Measurements from ENCODE around the gene DOK3.

DNA sequence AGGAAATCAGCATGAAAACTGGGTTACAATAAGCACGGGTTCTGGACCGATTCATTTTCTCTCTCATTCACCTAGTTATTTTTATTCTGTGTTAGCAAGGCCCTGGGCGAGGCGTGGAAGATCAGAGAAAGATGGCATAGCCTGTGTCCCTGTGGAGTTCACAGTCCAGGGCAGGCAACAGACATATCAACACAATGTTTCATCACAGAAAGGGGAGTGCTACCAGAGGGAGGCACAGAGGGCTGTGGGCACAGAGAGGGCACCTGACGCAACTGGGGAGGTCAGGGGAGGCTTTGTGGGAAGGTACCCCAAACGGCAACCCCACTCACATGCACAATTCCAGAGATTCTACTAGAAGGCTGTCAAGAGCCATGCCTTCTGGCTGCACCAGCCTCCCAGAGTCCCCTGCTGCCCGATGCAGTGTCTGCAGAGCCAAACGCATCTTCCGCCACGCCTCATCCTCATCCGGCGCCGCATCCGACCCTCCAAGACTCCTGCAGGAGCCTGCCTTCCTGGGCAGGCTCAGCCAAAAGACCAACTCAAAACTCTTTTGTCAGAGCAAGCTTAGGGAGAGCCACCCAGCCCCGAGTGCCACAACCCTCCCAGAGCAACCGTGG is 43.3 kb upstream of the DOK3 start:
- TF ChIP-seq RAD21 (IDR thresholded peaks at IDR 0.05; ENCODE audit: low read depth) (no peak), POLR2A (IDR thresholded peaks at IDR 0.05; ENCODE audit: borderline replicate concordance, extremely low read depth, insufficient read depth, insufficient read length) (no peak)
- TF ChIP-seq, protein P1, sequence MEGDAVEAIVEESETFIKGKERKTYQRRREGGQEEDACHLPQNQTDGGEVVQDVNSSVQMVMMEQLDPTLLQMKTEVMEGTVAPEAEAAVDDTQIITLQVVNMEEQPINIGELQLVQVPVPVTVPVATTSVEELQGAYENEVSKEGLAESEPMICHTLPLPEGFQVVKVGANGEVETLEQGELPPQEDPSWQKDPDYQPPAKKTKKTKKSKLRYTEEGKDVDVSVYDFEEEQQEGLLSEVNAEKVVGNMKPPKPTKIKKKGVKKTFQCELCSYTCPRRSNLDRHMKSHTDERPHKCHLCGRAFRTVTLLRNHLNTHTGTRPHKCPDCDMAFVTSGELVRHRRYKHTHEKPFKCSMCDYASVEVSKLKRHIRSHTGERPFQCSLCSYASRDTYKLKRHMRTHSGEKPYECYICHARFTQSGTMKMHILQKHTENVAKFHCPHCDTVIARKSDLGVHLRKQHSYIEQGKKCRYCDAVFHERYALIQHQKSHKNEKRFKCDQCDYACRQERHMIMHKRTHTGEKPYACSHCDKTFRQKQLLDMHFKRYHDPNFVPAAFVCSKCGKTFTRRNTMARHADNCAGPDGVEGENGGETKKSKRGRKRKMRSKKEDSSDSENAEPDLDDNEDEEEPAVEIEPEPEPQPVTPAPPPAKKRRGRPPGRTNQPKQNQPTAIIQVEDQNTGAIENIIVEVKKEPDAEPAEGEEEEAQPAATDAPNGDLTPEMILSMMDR (IDR thresholded peaks at IDR 0.05 in 2 of 3, conservative IDR thresholded peaks at IDR 0.05 in 1 of 3; ENCODE audit: borderline replicate concordance in 1 of 3, insufficient read depth in 1 of 3, low read depth in 2 of 3, low read length in 2 of 3), result no peak
- TF ChIP-seq, protein P2, sequence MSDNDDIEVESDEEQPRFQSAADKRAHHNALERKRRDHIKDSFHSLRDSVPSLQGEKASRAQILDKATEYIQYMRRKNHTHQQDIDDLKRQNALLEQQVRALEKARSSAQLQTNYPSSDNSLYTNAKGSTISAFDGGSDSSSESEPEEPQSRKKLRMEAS (IDR thresholded peaks at IDR 0.05), result no peak
